HepG2 (cell line): ENCODE data around the gene SDR39U1. TPM values are rescaled to one million over a fixed set of nuclear protein-coding genes. Genes with fewer than 3 reads are reported as not detected.
"Not testable (repeated sequence)": the region's sequence is repeated elsewhere in the genome, so short reads cannot be mapped to it uniquely, and the experiment has no call there.

Source experiments
- ATAC-seq: fragments of 200-7000 bp; cut with Tn5 transposase; 3 replicates; pipeline ENCODE4 v1.9.1; 2020; ENCODE audit warnings: mild to moderate bottlenecking, moderate library complexity
- BruUV-seq: library from RNA; stranded (reverse); fragments of 400-500 nt; replicated peaks from 2 replicates; lab custom pipeline; 2021; lab: Mats Ljungman, UMichigan
- CTCF ChIA-PET: fragments of 300-600 bp; formaldehyde crosslinking; extraction: SDS; loops from one replicate; lab custom pipeline; 2021; ENCODE audit warnings: low total read pairs, inconsistent platforms, low intra/inter-chr PET ratio; lab: Yijun Ruan, JAX
- POLR2A ChIA-PET: fragments of 350-600 bp; sonication (Branson Sonifier 250); formaldehyde crosslinking; loops from one replicate; lab custom pipeline; 2020; ENCODE audit warnings: antibody characterized with exemption, inconsistent platforms; lab: Yijun Ruan, JAX
- DNase-seq: peaks from one replicate; pipeline ENCODE4 v3.0.0-alpha.2; 2015; ENCODE audit warnings: low spot score
- FAIRE-seq: peaks from 3 replicates; lab custom pipeline; 2011; peaks lifted over from hg19 to GRCh38; lab: Jason Lieb, UNC
- H2AFZ ChIP-seq: one replicate; pipeline ENCODE4 v1.6.1; 2011; ENCODE audit warnings: low read length, inconsistent platforms
- H3K27ac ChIP-seq: fragments of 300-600 bp; 3 replicates; pipeline ENCODE4 v1.8.0; 2011; ENCODE audit warnings: mixed run types, mild to moderate bottlenecking, mixed read lengths, low read length, inconsistent platforms; ENCODE audit not compliant: insufficient read depth; ENCODE audit errors: extremely low read length
- H3K27me3 ChIP-seq, 2 experiments: fragments of 200-600 bp in 1 of 2; 2 replicates in 1 of 2; 3 replicates in 1 of 2; pipeline versions ENCODE4 v1.6.0 to v1.8.0; 2011; ENCODE audit warnings: low read length in 2 of 2, mild to moderate bottlenecking in 2 of 2, moderate library complexity in 2 of 2, inconsistent platforms in 1 of 2; ENCODE audit not compliant: insufficient read depth in 2 of 2, control insufficient read depth in 1 of 2
- H3K36me3 ChIP-seq, 2 experiments: fragments of 200-600 bp in 1 of 2; replicated peaks in 1 of 2; 2 replicates in 1 of 2; 3 replicates in 1 of 2; pipeline versions ENCODE4 v1.5.1 to v1.8.0; 2011; ENCODE audit warnings: low read length in 2 of 2, inconsistent platforms in 1 of 2; ENCODE audit not compliant: insufficient read depth in 2 of 2, control insufficient read depth in 1 of 2
- H3K4me1 ChIP-seq: 2 replicates; pipeline ENCODE4 v1.5.1; 2012; ENCODE audit warnings: low read length, inconsistent platforms; ENCODE audit not compliant: insufficient read depth
- H3K4me2 ChIP-seq: 2 replicates; pipeline ENCODE4 v1.6.0; 2011; ENCODE audit warnings: low read depth, low read length, inconsistent platforms
- H3K4me3 ChIP-seq, 3 experiments: fragments of 200-600 bp in 1 of 3; sonication (generic), shearing (Covaris generic) in 1 of 3; replicated peaks in 1 of 3; 2 replicates each; pipeline ENCODE4 v1.5.1; 2011 to 2016; ENCODE audit warnings: low read length in 3 of 3, inconsistent platforms in 2 of 3, low read depth in 2 of 3, mild to moderate bottlenecking in 2 of 3, control low read depth in 1 of 3, mixed read lengths in 1 of 3; ENCODE audit not compliant: insufficient read depth in 1 of 3
- H3K79me2 ChIP-seq: one replicate; pipeline ENCODE4 v1.6.1; 2011; ENCODE audit warnings: low read length, inconsistent platforms; ENCODE audit not compliant: insufficient read depth
- H3K9ac ChIP-seq: 2 replicates; pipeline ENCODE4 v1.6.0; 2011; ENCODE audit warnings: mild to moderate bottlenecking, low read depth, low read length, inconsistent platforms; ENCODE audit not compliant: insufficient read depth
- H3K9me3 ChIP-seq: 2 replicates; pipeline ENCODE4 v1.5.1; 2012; ENCODE audit warnings: mild to moderate bottlenecking, low read length
- H4K20me1 ChIP-seq: 2 replicates; pipeline ENCODE4 v1.6.0; 2011; ENCODE audit warnings: inconsistent platforms, mild to moderate bottlenecking, low read length, moderate library complexity; ENCODE audit not compliant: insufficient read depth
- ATF7 ChIP-seq, 2 experiments: fragments of 450-650 bp in 1 of 2; sonication (generic) in 1 of 2; formaldehyde crosslinking in 1 of 2; IDR thresholded peaks; 2 replicates each; pipeline versions ENCODE4 v1.4.0 to v1.6.1; 2016 to 2020; ENCODE audit warnings: antibody characterized with exemption in 1 of 2, mild to moderate bottlenecking in 1 of 2, missing genetic modification reagents in 1 of 2
- BORCS8-MEF2B ChIP-seq: sonication (generic); formaldehyde crosslinking; IDR thresholded peaks from 2 replicates; pipeline ENCODE4 v1.8.0; 2022; ENCODE audit warnings: mild to moderate bottlenecking, missing genetic modification reagents
- HOXA9 ChIP-seq: sonication (generic); formaldehyde crosslinking; IDR thresholded peaks from 2 replicates; pipeline ENCODE4 v1.8.1; 2022; ENCODE audit warnings: missing genetic modification reagents, mild to moderate bottlenecking, moderate library complexity, borderline replicate concordance
- NR1H2 ChIP-seq: sonication (generic); formaldehyde crosslinking; IDR thresholded peaks from 2 replicates; pipeline ENCODE4 v1.8.1; 2022; ENCODE audit warnings: low read depth, missing genetic modification reagents, borderline replicate concordance
- SUZ12 ChIP-seq: fragments of 150-350 bp; IDR thresholded peaks from 2 replicates; pipeline ENCODE4 v1.6.1; 2014; ENCODE audit warnings: low read depth, low read length
- ZFP62 ChIP-seq: sonication (generic); formaldehyde crosslinking; IDR thresholded peaks from 2 replicates; pipeline ENCODE4 v1.4.0; 2020; ENCODE audit warnings: missing genetic modification reagents
- ZMYM3 ChIP-seq: sonication (generic); formaldehyde crosslinking; IDR thresholded peaks from 2 replicates; pipeline ENCODE4 v1.5.1; 2020; ENCODE audit warnings: mild to moderate bottlenecking, missing genetic modification reagents
- ZNF121 ChIP-seq: sonication (generic); formaldehyde crosslinking; IDR thresholded peaks from 2 replicates; pipeline ENCODE4 v1.5.0; 2020; ENCODE audit warnings: mild to moderate bottlenecking, missing genetic modification reagents
- ZNF296 ChIP-seq: sonication (generic); formaldehyde crosslinking; conservative IDR thresholded peaks from 2 replicates; pipeline ENCODE4 v1.5.0; 2020; ENCODE audit warnings: mild to moderate bottlenecking, missing genetic modification reagents
- ZNF30 ChIP-seq: sonication (generic); formaldehyde crosslinking; IDR thresholded peaks from 2 replicates; pipeline ENCODE4 v1.5.0; 2020; ENCODE audit warnings: mild to moderate bottlenecking, missing genetic modification reagents
- ZNF329 ChIP-seq: sonication (generic); formaldehyde crosslinking; IDR thresholded peaks from 2 replicates; pipeline ENCODE4 v1.9.0; 2021; ENCODE audit warnings: low read depth, mild to moderate bottlenecking, missing genetic modification reagents
- ZNF644 ChIP-seq: IDR thresholded peaks from 2 replicates; pipeline ENCODE4 v1.6.1; 2016; ENCODE audit warnings: low read depth
- ZNF770 ChIP-seq: sonication (generic); formaldehyde crosslinking; IDR thresholded peaks from 2 replicates; pipeline ENCODE4 v1.5.0; 2020; ENCODE audit warnings: mild to moderate bottlenecking, missing genetic modification reagents
- WGBS: methylation state at CpG from one replicate; pipeline ENCODE4 v1.1.6; 2017; ENCODE audit warnings: low lambda C conversion rate; 5-methylcytosine and 5-hydroxymethylcytosine counted together
- in situ Hi-C: cut with HindIII; loops from 2 replicates; pipeline ENCODE4 v1.10.0; 2017; ENCODE audit warnings: low pct_unique_long_range_greater_than_20kb; ENCODE audit not compliant: extremely low pct_ligation_motif_present
- intact Hi-C: fragments of 100-400 bp; cut with micrococcal nuclease; formaldehyde crosslinking; loops from one replicate; pipeline ENCODE4 v1.10.0; 2022; ENCODE audit not compliant: unreplicated experiment
- polyA plus RNA-seq, 8 experiments: library from polyadenylated mRNA; depleted of rRNA in 3 of 8; stranded (reverse) in 7 of 8; unstranded in 1 of 8; fragments of >200 nt; fragmentation: Illumina TruSeq in 4 of 8; extraction: Trizol in 4 of 8; gene quantifications; 2 replicates each; pipeline versions ENCODE4 v1.2.1 to v1.2.3, GENCODE V29; 2011 to 2016; ENCODE audit warnings: low read depth in 4 of 8, missing spikeins in 1 of 8, mixed read lengths in 1 of 8; ENCODE audit not compliant: insufficient read depth in 1 of 8
- total RNA-seq, 5 experiments: library from RNA; depleted of rRNA; stranded (reverse); fragments of >200 nt; fragmentation: Illumina TruSeq; extraction: Trizol; gene quantifications; 2 replicates each; pipeline ENCODE4 v1.2.3, GENCODE V29; 2016; ENCODE audit warnings: low read depth in 1 of 5

The SDR39U1 gene
- total and polyA plus RNA-seq, 2 of the 13 experiments (the other 11 are each of a cell fraction or from before 2014, with no cell fraction given): 34.4 to 129 TPM

- TF ChIP-seq SUZ12 (no peak), ZNF329 (CRISPR knock-in tag) (0 out of 2 replicates have a peak, but pooled peaks have one; percentile 33), BORCS8-MEF2B (no peak), HOXA9 (no peak), NR1H2 (CRISPR knock-in tag) (0 out of 2 replicates have a peak, but pooled peaks have one; percentile 26), ATF7 (IDR thresholded peaks at IDR 0.05) (peak; percentile 77), ATF7 (CRISPR knock-in tag; IDR thresholded peaks at IDR 0.05) (no peak), ZNF644 (CRISPR knock-in tag) (no peak), ZFP62 (CRISPR knock-in tag) (no peak)
Measured at GRCh38 chr14:24483604-24484252, 41.2 kb upstream of the SDR39U1 start (continued).

- ATAC-seq, H3K9me3 ChIP-seq, H3K27ac ChIP-seq, H3K27me3 ChIP-seq, H3K36me3 ChIP-seq, BruUV-seq, FAIRE-seq, H2AFZ ChIP-seq, DNase-seq, H4K20me1 ChIP-seq, H3K4me2 ChIP-seq, H3K4me3 ChIP-seq, H3K9ac ChIP-seq, H3K79me2 ChIP-seq: not testable (repeated sequence)
- intact Hi-C loops: loop anchor here (10.0 kb wide), 1 partner anchor 672 kb away; no protein-coding TSS in a partner anchor
- in situ Hi-C loops: loop anchor here (5.0 kb wide), 1 partner anchor 194 kb away; no protein-coding TSS in a partner anchor
- POLR2A ChIA-PET: interaction anchor here (1.6 to 2.6 kb wide), 2 partner anchors 9 to 53 kb away, joined by 3 to 17 read pairs; partner anchors contain the start of genes CBLN3 and KHNYN
- TF ChIP-seq ZNF296 (CRISPR knock-in tag): 0 out of 2 replicates have a peak, but pooled peaks have one; percentile 32
- peak; percentile 8; the same call in 1 of the 2 replicates for TF ChIP-seq ZMYM3 (CRISPR knock-in tag)
- TF ChIP-seq ZNF770 (CRISPR knock-in tag): 0 out of 2 replicates have a peak, but pooled peaks have one; percentile 64
- TF ChIP-seq ZNF30 (CRISPR knock-in tag): 0 out of 2 replicates have a peak, but pooled peaks have one; percentile 50
- peak; percentile 78; the same call in 1 of the 2 replicates for TF ChIP-seq ZNF121
- CTCF ChIA-PET: interaction anchor here (1.6 to 2.4 kb wide), 2 partner anchors 122 to 196 kb away, joined by 4 to 40 read pairs; no protein-coding TSS in a partner anchor
- 5% methylated on average over 2 of the region's 2 CpGs for WGBS
- peaks cover 11% of the 10 kb centered on the region for H3K4me1 ChIP-seq
Measured at GRCh38 chr14:24482699-24483303, 40.2 kb upstream of the SDR39U1 start.
